Heart right ventricle (tissue), 16 donors: ENCODE results near the gene GTF3C6. TPM values are rescaled to one million over a fixed set of nuclear protein-coding genes. Genes with fewer than 3 reads are reported as not detected.
A peak's percentile ranks its signal among the peaks of the same experiment; 100 is the strongest.

Source experiments
- ATAC-seq, 8 donors: fragments of 200-7000 bp; cut with Tn5 transposase; one replicate each; pipeline ENCODE4 v1.9.1; 2020; ENCODE audit warnings: mild to moderate bottlenecking in 8 of 8, moderate library complexity in 8 of 8, moderate number of reproducible peaks in 1 of 8
- DNase-seq, 2 donors: peaks; one replicate each; pipeline ENCODE4 v3.0.0-alpha.2; 2020
- H3K27ac ChIP-seq, 10 donors: fragments of 200-600 bp; sonication (generic) in 2 of 10; one replicate each; pipeline versions ENCODE4 v1.5.0 to v1.8.0; 2020 to 2022; ENCODE audit warnings: mild to moderate bottlenecking in 3 of 10
- H3K27me3 ChIP-seq, 7 donors: fragments of 200-600 bp; one replicate each; pipeline ENCODE4 v1.8.0; 2021 to 2022; ENCODE audit warnings: mild to moderate bottlenecking in 2 of 7
- H3K36me3 ChIP-seq, 9 donors: fragments of 200-600 bp; sonication (generic) in 1 of 9; one replicate each; pipeline versions ENCODE4 v1.5.0 to v1.8.0; 2020 to 2022; ENCODE audit warnings: mild to moderate bottlenecking in 2 of 9
- H3K4me1 ChIP-seq, 9 donors: fragments of 200-600 bp; sonication (generic) in 1 of 9; one replicate each; pipeline versions ENCODE4 v1.5.0 to v1.8.0; 2020 to 2022; ENCODE audit warnings: mild to moderate bottlenecking in 4 of 9
- H3K4me3 ChIP-seq, 10 donors: fragments of 200-600 bp; sonication (generic) in 2 of 10; one replicate each; pipeline versions ENCODE4 v1.5.0 to v1.8.0; 2020 to 2022; ENCODE audit warnings: mild to moderate bottlenecking in 7 of 10, moderate library complexity in 2 of 10
- H3K9me3 ChIP-seq, 11 donors: fragments of 200-600 bp in 10 of 11; sonication (generic) in 2 of 11; one replicate each; pipeline versions ENCODE4 v1.5.0 to v1.8.0; 2013 to 2022; ENCODE audit warnings: mild to moderate bottlenecking in 2 of 11, control low read depth in 1 of 11, moderate library complexity in 1 of 11
- WGBS, 2 donors: extraction: QIAGEN DNeasy Blood & Tissue Kit; methylation state at CpG; one replicate each; pipeline ENCODE4 v1.1.7; 2013; ENCODE audit warnings: inconsistent platforms in 1 of 2; 5-methylcytosine and 5-hydroxymethylcytosine counted together
- intact Hi-C, 10 donors: fragments of 100-400 bp; cut with DNase I; formaldehyde crosslinking; loops; one replicate each; pipeline versions ENCODE4 v1.11.1 to v1.14.2; 2022
- polyA plus RNA-seq, 2 donors: library from polyadenylated mRNA; stranded (reverse); fragments of 200-250 nt; gene quantifications; one replicate each; pipeline ENCODE4 v1.2.3, GENCODE V29; 2013
- total RNA-seq, 10 donors: library from RNA; stranded (reverse); fragmentation: NEBNext Ultra II Directional in 3 of 10; extraction: Animal tissue kit (Norgen Biotek cat#: 25700) in 3 of 10; gene quantifications; one replicate each; pipeline versions ENCODE4 v1.2.1 to v1.2.4, GENCODE V29; 2021 to 2023
- TF ChIP-seq, protein P1 (sequence below), 9 donors: fragments of 200-600 bp; sonication (generic) in 2 of 9; IDR thresholded peaks; one replicate each; pipeline versions ENCODE4 v1.5.0 to v1.8.0; 2021 to 2022; ENCODE audit warnings: antibody characterized with exemption in 9 of 9, mild to moderate bottlenecking in 5 of 9, moderate library complexity in 1 of 9
- donor health status: Arrhythmogenic right ventricular cardiomyopathy.
- donor health status: ischemic (EF 13 %, LVEDD 7.1; RV severe dilation, severe dysfunction).
- donor health status: healthy with polysubstance abuse.
- donor health status: DM: no; HTN: yes; CAD: no.
- donor health status: DM: no; HTN: no; CAD: no.
- donor health status: ischemic (EF 25% LVEDD 6.9; RV normal size, moderate dysfunction).
- donor health status: ischemic (EF 25% LVEDD 5.7; RV mildly dilated, moderate dysfunction).
- donor health status: healthy.
- donor health status: DM: yes; HTN: yes; CAD: no.
- donor health status: Ischemic cardiomyopathy.
- donor health status: ischemic (EF 35%, LVEDD 5.7; RV mildly dilated, moderate dysfunction).
- donor health status: nonischemic (EF 11% LVEDD 7.7; RV severe dilation, severe dysfunction).
- donor health status: DM: yes; HTN: yes; CAD: no.
- donor health status: PGD.
- donor health status: ischemic (EF 29% LVEDD 5.4; RV normal size, mild dysfunction).
- donor health status: nonischemic (EF 23%, LVEDD 6.1; RV moderate dilation, normal function).

The GTF3C6 gene
- total and polyA plus RNA-seq, 12 donors, result 95.9 to 128 (median 106) TPM

DNA sequence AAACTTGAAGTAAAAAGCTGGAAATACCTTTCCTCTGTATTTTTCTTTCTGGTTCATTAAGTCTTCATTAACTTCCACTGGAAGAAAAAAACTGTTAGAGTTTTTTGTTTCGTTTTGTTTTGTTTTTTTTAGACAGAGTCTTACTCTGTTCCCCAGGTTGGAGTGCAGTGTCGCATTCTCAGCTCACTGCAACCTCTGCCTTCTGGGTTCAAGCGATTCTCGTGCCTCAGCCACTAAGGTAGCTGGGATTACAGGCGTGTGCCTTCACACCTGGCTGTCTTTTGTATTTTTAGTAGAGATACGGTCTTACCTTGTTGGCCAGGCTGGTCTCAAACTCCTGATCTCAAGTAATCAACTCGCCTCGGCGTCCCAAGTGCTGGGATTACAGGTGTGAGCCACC, 38.2 kb downstream of the GTF3C6 start:
- no peaks in the 10 kb centered on the region for H3K27me3 ChIP-seq
- H3K36me3 ChIP-seq, result peaks cover 0 to 97% (median 30%) of the 10 kb centered on the region in 9 donors
- ATAC-seq (no peak), DNase-seq (no peak)
- no peak overlapping the region for H3K4me3 ChIP-seq
- H3K4me1 ChIP-seq, result peaks cover 0 to 4% (median 0%) of the 10 kb centered on the region in 9 donors
- no peak overlapping the region for H3K27ac ChIP-seq
- intact Hi-C loops, result loop anchor here in 6 of 10 donors (5.0 to 10.0 kb wide), 3 partner anchors 314 to 472 kb away; no protein-coding TSS in a partner anchor
- TF ChIP-seq, protein P1, sequence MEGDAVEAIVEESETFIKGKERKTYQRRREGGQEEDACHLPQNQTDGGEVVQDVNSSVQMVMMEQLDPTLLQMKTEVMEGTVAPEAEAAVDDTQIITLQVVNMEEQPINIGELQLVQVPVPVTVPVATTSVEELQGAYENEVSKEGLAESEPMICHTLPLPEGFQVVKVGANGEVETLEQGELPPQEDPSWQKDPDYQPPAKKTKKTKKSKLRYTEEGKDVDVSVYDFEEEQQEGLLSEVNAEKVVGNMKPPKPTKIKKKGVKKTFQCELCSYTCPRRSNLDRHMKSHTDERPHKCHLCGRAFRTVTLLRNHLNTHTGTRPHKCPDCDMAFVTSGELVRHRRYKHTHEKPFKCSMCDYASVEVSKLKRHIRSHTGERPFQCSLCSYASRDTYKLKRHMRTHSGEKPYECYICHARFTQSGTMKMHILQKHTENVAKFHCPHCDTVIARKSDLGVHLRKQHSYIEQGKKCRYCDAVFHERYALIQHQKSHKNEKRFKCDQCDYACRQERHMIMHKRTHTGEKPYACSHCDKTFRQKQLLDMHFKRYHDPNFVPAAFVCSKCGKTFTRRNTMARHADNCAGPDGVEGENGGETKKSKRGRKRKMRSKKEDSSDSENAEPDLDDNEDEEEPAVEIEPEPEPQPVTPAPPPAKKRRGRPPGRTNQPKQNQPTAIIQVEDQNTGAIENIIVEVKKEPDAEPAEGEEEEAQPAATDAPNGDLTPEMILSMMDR (IDR thresholded peaks at IDR 0.05), result no peak
- no peaks in the 10 kb centered on the region for H3K9me3 ChIP-seq
- 95 to 96% methylated on average over 9 of the region's 9 CpGs for WGBS, 2 donors

DNA sequence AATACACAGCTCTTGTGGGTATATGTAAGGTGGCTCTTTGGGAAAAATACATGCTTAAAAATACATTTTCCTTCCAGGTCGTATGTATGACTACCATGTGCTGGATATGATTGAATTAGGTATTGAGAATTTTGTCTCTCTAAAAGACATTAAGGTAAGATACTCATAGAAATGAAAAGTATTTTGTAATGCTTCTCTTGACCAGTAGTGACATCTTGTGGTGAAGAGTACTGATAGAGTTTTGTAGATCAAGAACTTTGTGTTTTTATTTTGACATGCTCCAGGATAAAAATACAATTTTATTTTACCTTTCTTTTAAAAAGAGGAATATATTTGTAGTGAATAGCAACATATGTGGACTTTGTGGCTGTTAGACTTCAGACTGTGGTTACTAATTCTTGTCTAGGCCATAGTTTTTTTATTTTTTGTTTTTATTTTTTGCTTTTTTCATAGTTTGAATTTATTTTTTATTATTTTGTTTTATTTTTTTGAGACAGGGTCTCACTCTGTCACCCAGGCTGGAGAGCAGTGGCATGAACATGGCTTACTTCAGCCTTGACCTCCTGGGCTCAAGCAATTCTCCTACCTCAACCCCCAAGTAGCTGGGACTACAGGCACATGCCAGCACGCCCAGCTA, 41.2 kb downstream of the GTF3C6 start:
- Histone ChIP-seq H3K36me3 (peaks cover 0 to 100% (median 26%) of the 10 kb centered on the region in 9 donors), H3K9me3 (no peaks in the 10 kb centered on the region), H3K27me3 (no peaks in the 10 kb centered on the region), H3K27ac (no peak overlapping the region), H3K4me3 (no peak overlapping the region), H3K4me1 (no peaks in the 10 kb centered on the region)
- ATAC-seq (peak in 1 of 8 donors; percentile 36), DNase-seq (no peak)
- WGBS, 2 donors, result 54 to 65% methylated on average over 2 of the region's 2 CpGs
- intact Hi-C loops, result loop anchor here in 6 of 10 donors (2.0 to 10.0 kb wide), 4 partner anchors 317 to 475 kb away; no protein-coding TSS in a partner anchor
- TF ChIP-seq, protein P1 (IDR thresholded peaks at IDR 0.05), result peak; percentile 14 to 66 (median 47)

DNA sequence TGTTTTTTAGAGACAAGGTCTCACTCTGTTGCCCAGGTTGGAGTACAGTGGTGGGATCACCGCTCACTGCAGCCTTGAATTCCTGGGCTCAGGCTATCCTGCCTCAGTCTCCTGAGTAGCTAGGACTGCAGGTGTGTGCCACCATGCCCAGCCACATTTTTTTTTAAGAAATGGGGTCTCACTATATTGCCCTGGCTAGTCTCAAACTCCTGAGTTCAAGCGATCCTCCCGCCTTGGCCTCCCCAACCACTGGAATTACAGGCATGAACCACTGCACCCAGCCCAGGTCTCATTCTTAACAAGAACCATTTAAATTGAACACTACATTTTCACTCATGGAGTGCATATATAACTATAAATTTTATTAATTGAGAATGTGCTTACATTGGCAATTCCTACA, 43.8 kb downstream of the GTF3C6 start:
- ATAC-seq (peak in 1 of 8 donors; percentile 16), DNase-seq (no peak)
- H3K27ac ChIP-seq, result no peak overlapping the region
- H3K36me3 ChIP-seq, result peaks cover 0 to 100% (median 21%) of the 10 kb centered on the region in 9 donors
- no peaks in the 10 kb centered on the region for H3K9me3 ChIP-seq
- H3K4me3 ChIP-seq, result no peak overlapping the region
- H3K27me3 ChIP-seq, result no peaks in the 10 kb centered on the region
- peaks cover 0 to 4% (median 0%) of the 10 kb centered on the region in 9 donors for H3K4me1 ChIP-seq
- intact Hi-C loops, result no loop called here
- TF ChIP-seq, protein P1 (IDR thresholded peaks at IDR 0.05), result no peak
- WGBS, 2 donors, result 97 to 100% methylated on average over 3 of the region's 3 CpGs

DNA sequence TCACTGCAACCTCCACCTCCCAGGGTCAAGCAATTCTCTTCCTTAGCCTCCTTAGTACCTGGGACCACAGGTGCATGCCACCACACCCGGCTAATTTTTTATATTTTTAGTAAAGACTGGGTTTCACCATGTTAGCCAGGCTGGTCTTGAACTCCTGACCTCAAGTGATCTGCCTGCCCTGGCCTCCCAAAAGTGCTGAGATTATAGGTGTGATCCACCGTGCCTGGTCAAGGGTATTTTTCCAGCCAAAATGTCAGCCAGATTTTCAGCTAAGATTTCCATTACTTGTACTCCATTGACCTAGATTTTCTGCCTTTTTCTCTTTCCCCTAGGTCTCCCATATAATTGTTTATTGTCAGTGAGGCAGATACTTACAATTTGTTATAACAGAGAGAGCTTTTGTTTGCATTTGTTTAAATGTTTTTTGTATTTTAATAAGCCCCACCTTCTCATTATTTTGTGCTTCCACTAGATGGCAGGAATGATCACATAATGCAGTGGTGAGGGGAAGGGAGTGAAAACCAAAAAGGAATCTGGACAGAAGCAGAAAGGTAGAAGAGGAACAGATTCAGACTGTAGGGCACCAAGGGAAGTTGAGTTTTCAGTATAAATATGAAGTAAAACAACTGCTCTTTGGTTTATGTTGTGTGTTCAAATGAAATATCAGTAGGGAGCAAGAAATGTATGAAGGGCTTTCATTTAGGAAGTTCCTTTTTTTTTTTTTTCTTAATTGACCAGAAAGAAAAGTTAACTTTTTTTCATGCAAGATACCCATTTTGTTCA, 53.0 kb downstream of the GTF3C6 start:
- peaks cover 0 to 9% (median 0%) of the 10 kb centered on the region in 9 donors for H3K4me1 ChIP-seq

More for the DNA sequence above, 53.0 kb downstream of the GTF3C6 start:
- ATAC-seq, result peak; percentile 42 to 73 (median 60)
- H3K27me3 ChIP-seq, result no peaks in the 10 kb centered on the region
- TF ChIP-seq, protein P1 (IDR thresholded peaks at IDR 0.05), result peak in 8 of 9 donors; percentile 36 to 73 (median 61)
- intact Hi-C loops, result loop anchor here in 8 of 10 donors (5.0 kb wide), 2 partner anchors 196 to 201 kb away; no protein-coding TSS in a partner anchor
- no peak overlapping the region for H3K27ac ChIP-seq
- H3K9me3 ChIP-seq, result no peaks in the 10 kb centered on the region
- H3K36me3 ChIP-seq, result peaks cover 0 to 96% (median 20%) of the 10 kb centered on the region in 9 donors
- no peak overlapping the region for H3K4me3 ChIP-seq
- DNase-seq, result no peak
- WGBS, 2 donors, result 63 to 81% methylated on average over 2 of the region's 2 CpGs
